AG04450 (cell line): ENCODE results near the gene KCNMB1. TPM values are rescaled to one million over a fixed set of nuclear protein-coding genes. Genes with fewer than 3 reads are reported as not detected.

Source experiments
- CTCF ChIA-PET: fragments of 300-600, 350-600 bp; formaldehyde crosslinking; extraction: SDS; loops from one replicate; lab custom pipeline; 2022; ENCODE audit warnings: antibody characterized with exemption, inconsistent platforms; lab: Charles Lee
- POLR2A ChIA-PET: fragments of 350-600 bp; formaldehyde crosslinking; extraction: SDS; loops from one replicate; lab custom pipeline; 2021; ENCODE audit warnings: antibody characterized with exemption, inconsistent platforms; lab: Yijun Ruan, JAX
- DNase-seq: peaks from one replicate; pipeline ENCODE4 v3.0.0-alpha.2; 2011; ENCODE audit warnings: low read depth, low spot score
- H3K27ac ChIP-seq: one replicate; pipeline ENCODE4 v1.5.1; 2012; ENCODE audit warnings: low read depth, low read length, control low read depth
- H3K27me3 ChIP-seq: one replicate; pipeline ENCODE4 v1.6.0; 2012; ENCODE audit warnings: low read length; ENCODE audit not compliant: control insufficient read depth, insufficient read depth
- H3K4me3 ChIP-seq: 2 replicates; pipeline ENCODE4 v1.5.1; 2011; ENCODE audit warnings: mild to moderate bottlenecking, low read depth, low read length, control low read depth
- H3K9me3 ChIP-seq: 2 replicates; pipeline ENCODE4 v1.5.1; 2012; ENCODE audit warnings: low read length; ENCODE audit not compliant: control insufficient read depth, insufficient read depth
- polyA plus RNA-seq: library from polyadenylated mRNA; depleted of rRNA; stranded (reverse); fragments of >200 nt; gene quantifications from 2 replicates; pipeline ENCODE4 v1.2.3, GENCODE V29; 2011
- TF ChIP-seq, protein P1 (sequence below): IDR thresholded peaks from 2 replicates; pipeline ENCODE4 v1.5.1; 2011; ENCODE audit warnings: low read depth, low read length, control low read depth, inconsistent platforms

KCNMB1 gene
- polyA plus RNA-seq, 1 experiment, result not detected

DNA sequence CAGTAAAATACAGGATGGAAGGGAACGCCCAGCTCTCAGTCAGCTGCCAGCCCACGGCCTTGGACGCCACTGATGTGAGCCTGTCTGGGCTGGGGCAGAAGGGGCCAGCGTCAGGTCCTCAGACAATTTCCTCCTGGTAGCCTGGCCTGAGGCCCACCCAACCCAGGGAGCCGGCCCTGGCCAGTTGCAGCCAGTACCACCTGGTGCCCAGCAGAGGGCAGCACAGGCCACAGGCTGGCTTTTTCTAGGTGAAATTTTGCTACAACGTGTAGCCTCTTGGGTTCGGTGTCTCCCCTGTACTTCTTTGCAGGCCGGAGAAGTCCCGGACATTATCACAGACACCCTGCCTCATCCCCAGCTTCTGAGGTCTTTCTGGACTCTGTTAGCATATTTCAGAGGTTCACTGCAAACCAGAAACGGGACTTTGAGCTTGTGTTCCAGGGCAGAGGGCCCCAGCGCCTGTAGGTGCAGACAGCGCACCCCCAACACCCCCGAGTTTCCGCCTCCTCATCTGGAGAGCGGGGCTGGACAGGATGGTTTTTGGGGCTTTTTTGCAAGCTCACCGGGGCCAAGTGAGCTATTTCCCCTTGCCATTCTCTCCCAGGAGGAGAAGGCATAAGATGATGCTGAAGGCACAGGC, 45.9 kb upstream of the KCNMB1 start:
- TF ChIP-seq, protein P1, sequence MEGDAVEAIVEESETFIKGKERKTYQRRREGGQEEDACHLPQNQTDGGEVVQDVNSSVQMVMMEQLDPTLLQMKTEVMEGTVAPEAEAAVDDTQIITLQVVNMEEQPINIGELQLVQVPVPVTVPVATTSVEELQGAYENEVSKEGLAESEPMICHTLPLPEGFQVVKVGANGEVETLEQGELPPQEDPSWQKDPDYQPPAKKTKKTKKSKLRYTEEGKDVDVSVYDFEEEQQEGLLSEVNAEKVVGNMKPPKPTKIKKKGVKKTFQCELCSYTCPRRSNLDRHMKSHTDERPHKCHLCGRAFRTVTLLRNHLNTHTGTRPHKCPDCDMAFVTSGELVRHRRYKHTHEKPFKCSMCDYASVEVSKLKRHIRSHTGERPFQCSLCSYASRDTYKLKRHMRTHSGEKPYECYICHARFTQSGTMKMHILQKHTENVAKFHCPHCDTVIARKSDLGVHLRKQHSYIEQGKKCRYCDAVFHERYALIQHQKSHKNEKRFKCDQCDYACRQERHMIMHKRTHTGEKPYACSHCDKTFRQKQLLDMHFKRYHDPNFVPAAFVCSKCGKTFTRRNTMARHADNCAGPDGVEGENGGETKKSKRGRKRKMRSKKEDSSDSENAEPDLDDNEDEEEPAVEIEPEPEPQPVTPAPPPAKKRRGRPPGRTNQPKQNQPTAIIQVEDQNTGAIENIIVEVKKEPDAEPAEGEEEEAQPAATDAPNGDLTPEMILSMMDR, result peak; percentile 98
- POLR2A ChIA-PET, result no interaction called here

DNA sequence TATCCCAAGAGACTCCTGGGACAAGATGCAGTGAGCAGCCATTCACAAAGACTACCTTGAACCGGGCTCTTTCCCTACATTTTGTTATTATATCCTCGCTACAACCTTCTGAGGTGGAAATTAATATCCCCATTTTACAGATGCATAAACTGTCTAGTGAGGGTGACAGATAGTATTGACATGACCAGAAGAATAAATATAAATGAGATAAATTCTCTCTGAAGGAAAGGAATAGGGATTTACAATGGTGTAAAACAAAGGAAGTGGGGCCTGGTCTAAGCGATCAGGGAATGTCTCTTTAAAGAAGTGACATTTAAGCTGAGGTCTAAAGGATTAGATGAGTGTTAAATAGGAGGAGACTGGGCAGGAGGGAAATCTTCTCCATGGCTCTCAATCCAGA, 43.5 kb upstream of the KCNMB1 start:
- DNase-seq, result no peak
- H3K9me3 ChIP-seq, result no peaks in the 10 kb centered on the region
- CTCF ChIA-PET, result interaction anchor here (0.9 to 5.9 kb wide), 6 partner anchors 9 to 207 kb away, joined by 3 to 135 read pairs (median 15); no protein-coding TSS in a partner anchor
- no peak overlapping the region for H3K4me3 ChIP-seq
- no peak overlapping the region for H3K27ac ChIP-seq
- TF ChIP-seq, protein P1, result no peak
- H3K27me3 ChIP-seq, result peaks cover 8% of the 10 kb centered on the region
- POLR2A ChIA-PET, result no interaction called here

More for the DNA sequence above, 45.9 kb upstream of the KCNMB1 start:
- CTCF ChIA-PET, result interaction anchor here (0.5 to 5.9 kb wide), 31 partner anchors 9 to 294 kb away, joined by 3 to 135 read pairs (median 4); no protein-coding TSS in a partner anchor
- H3K27ac ChIP-seq, result no peak overlapping the region
- no peak overlapping the region for H3K4me3 ChIP-seq
- DNase-seq, result peak; percentile 23
- H3K9me3 ChIP-seq, result no peaks in the 10 kb centered on the region
- H3K27me3 ChIP-seq, result peaks cover 15% of the 10 kb centered on the region

DNA sequence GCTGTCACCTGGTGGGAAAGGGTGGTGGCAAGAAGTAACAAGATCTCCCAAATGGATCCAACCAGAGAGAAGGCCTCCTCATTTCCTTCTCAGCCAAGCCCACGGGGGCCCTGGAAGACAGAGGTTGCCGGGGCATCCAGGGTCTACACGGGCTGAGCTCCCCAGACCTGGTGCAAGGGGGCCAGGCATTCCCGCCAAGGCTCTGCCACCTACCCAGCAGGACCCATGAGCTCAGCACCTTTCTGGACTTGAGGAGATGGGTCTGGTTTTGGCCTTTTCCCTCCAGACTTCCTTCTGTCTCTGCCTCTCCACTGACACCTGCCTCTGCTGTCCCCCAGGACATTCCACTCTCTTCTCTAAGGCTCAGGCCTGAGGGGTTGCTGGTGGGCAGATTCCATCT, 42.4 kb upstream of the KCNMB1 start:
- peaks cover 8% of the 10 kb centered on the region for H3K27me3 ChIP-seq
- no peaks in the 10 kb centered on the region for H3K9me3 ChIP-seq
- no peak for DNase-seq
- ChIA-PET POLR2A (no interaction called here), CTCF (interaction anchor here (0.6 to 5.9 kb wide), 5 partner anchors 10 to 596 kb away, joined by 3 to 135 read pairs (median 12); no protein-coding TSS in a partner anchor)
- TF ChIP-seq, protein P1, result no peak
- no peak overlapping the region for H3K27ac ChIP-seq
- H3K4me3 ChIP-seq, result no peak overlapping the region

DNA sequence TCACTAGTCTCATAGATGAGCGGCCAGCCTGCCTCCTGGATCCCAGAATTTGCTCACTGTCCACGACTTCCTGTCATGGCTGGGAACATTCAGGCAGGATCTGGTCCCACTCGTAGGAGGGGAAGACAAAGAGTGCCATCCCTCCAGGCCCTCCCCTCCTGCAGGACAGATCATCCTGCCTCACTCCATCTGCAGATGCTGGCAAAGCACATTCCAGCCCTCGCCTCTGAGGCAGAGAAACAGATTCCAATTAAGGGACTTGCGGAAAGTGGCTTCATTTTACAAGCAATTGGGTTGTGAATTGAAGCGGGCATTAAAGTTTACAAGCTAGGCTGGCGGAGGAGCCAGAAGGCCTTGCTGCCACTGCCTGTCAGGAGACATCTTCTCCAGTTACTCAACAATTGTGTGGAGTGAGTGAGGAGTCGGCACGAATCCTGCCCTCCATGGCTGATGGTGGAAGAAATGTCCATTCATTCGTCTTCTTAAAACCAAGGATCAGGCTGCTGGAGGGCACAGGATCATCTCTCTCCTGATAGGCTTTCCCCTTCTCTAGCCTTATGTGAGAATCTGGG, 41.8 kb upstream of the KCNMB1 start:
- no peak for DNase-seq

More for the DNA sequence above, 41.8 kb upstream of the KCNMB1 start:
- Histone ChIP-seq H3K4me3 (no peak overlapping the region), H3K27me3 (peaks cover 8% of the 10 kb centered on the region), H3K9me3 (no peaks in the 10 kb centered on the region), H3K27ac (no peak overlapping the region)
- TF ChIP-seq, protein P1, result no peak
- CTCF ChIA-PET, result interaction anchor here (3.8 to 5.9 kb wide), 3 partner anchors 10 to 202 kb away, joined by 12 to 135 read pairs (median 120); no protein-coding TSS in a partner anchor
- POLR2A ChIA-PET, result no interaction called here
